Ecto neural progenitor cell (in vitro differentiated cells): ENCODE measurements around the gene DLX1.
"Not testable (repeated sequence)": the region's sequence is repeated elsewhere in the genome, so short reads cannot be mapped to it uniquely, and the experiment has no call there.

ENCODE experiments used
- DNase-seq: peaks from one replicate; pipeline ENCODE4 v3.0.0-alpha.2; 2018; ENCODE audit warnings: low spot score

The DLX1 gene

DNA sequence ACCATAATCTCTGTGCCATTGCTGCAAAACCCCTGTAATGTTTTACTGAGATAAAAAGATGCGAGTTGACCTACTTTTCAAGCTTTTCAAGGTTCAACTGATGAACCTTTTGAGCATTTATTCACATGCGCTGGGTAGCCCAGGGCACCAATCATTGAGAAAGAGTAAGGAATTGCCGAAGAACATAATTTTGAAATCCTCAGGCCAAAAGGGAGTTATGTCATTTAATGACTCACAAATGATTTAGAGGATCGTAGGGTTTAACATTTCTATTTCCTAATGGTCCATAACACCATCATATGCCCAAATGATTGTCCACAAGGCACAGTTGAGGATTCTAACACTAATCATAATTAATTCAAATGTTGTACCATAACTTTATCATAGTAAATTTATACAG, 20.2 kb upstream of the DLX1 start:
- DNase-seq: no peak

- no peak for DNase-seq
Measured at GRCh38 chr2:172066394-172066886, 18.9 kb upstream of the DLX1 start.

GRCh38 chr2:172067905-172068304, 17.4 kb upstream of the DLX1 start:
- DNase-seq: not testable (repeated sequence)

GRCh38 chr2:172070936-172071335, 14.4 kb upstream of the DLX1 start:
- DNase-seq: no peak

DNA sequence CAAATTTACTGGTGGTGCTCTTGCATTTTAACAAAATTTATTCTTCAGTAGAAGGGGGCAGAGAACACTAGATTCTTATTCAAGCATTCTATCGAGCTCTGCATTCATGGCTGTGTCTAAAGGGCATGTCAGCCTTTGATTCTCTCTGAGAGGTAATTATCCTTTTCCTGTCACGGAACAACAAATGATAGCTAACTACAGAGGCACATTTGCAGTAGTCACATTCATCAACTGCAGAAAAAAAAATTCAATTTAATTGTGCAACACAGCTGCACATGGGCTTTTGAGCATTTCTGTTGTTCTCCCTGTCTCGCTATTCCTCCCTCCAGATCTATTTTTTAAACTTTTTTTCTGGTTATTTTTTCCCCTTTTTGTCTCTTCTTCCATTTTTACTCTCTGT, 13.0 kb upstream of the DLX1 start:
- DNase-seq: no peak

DNA sequence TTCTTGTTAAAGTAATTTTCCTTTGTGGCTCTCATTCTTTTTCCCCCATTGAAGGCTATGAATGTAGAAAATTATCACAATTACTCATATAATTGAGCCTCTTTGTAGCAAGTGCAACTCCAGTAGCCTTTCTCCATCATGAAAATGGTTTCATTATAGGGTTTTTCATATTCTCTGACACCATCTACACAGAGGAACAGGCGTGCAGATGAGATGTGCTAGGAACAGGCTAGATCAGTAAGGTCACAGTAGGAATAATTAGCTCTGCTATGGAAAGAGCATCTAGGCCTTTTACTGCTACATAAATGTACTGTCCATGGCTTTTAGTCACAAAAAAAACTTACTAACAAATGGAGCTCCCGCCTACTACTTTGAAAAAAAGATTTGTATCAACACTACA, 12.6 kb upstream of the DLX1 start:
- no peak for DNase-seq

- DNase-seq: no peak
Measured at GRCh38 chr2:172073518-172073917, 11.8 kb upstream of the DLX1 start.

GRCh38 chr2:172074254-172074653, 11.1 kb upstream of the DLX1 start:
- no peak for DNase-seq

DNA sequence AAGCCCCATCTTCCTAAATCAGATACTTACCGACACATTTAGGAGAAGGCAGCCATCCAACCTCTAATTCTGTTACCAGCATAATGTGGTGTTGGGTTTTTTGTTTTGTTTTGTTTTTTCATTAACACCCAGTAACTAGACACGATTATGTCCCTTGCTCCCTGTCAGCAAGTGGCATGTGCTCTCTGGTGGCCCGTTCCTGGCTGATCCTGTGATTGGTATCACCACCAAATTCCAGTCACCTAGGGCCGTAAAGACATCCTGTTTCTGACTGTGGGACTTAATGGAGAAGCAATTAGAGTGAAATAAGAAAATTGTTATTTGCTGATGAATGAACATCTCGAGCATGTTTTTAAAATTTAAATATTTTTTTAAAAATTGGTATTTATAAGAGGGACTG, 5.9 kb upstream of the DLX1 start:
- no peak for DNase-seq

DNA sequence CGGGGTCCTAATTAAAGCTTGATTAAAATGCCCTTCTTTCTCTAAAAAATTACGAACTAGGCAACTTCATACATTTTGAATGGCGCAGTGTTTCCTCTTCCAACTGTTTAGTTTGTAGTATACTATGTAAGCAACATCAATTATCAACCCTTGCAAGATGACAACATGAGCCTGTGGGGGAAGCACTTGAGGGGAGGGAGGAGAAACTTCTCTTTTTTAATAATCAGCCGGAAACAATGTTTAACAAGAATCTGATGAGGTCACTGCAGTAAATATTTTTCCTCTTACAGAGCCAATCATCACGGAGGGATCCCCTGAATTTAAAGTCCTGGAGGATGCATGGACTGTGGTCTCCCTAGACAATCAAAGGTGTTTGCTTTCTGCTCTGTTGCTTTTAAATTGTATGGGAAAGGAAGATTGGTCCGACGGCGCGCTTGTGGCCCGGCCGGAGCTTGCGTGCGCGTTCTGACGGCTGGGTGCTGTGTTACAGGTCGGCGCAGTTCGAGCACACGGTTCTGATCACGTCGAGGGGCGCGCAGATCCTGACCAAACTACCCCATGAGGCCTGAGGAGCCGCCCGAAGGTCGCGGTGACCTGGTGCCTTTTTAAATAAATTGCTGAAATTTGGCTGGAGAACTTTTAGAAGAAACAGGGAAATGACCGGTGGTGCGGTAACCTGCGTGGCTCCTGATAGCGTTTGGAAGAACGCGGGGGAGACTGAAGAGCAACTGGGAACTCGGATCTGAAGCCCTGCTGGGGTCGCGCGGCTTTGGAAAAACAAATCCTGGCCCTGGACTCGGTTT, 5.3 kb upstream of the DLX1 start:
- DNase-seq: no peak

- no peak for DNase-seq
Measured at GRCh38 chr2:172080641-172081220, 4.6 kb upstream of the DLX1 start.

DNA sequence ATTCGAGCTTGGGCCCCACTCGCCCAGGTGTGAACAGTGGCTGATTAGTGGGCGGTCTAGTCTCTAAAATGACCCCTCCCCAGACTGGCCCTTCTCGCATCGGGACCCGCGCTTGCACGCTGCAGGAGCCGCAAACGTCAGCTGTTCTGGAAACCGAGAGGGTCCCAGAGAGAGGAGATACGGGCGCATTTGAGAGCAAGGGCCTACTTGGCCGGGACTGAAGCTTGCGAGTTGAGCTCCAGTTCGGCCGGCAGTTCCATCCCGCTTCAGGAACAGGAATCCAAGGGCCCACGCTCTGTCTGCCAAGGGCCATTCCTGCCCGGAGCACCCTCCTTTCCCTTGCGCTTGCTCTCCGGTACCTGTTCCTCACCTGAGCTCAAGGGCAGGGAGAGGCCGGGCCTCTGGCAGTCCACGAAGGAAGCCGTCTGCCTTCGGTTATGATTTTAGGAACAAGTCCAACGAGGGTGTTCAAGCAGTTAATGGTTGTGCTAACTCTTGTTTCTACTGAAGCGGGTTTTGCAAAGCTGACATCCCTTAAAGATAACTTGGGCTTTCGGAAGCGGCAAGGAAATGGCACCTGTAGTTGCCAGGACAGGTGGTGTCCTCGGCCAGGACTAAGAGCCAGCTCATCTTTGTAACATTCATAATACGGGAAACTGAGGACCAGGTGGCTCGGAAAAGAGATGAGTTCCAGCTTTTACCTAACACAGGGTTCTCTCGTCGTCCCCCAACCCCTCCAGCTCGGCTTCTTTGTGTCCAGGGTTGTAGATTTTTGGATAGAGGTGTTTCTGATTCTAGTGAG, 3.9 kb upstream of the DLX1 start:
- DNase-seq: no peak

GRCh38 chr2:172082105-172082943, 3.0 kb upstream of the DLX1 start:
- DNase-seq: no peak

- peak; percentile 62 for DNase-seq
Measured at GRCh38 chr2:172082944-172083627, 2.2 kb upstream of the DLX1 start.

DNA sequence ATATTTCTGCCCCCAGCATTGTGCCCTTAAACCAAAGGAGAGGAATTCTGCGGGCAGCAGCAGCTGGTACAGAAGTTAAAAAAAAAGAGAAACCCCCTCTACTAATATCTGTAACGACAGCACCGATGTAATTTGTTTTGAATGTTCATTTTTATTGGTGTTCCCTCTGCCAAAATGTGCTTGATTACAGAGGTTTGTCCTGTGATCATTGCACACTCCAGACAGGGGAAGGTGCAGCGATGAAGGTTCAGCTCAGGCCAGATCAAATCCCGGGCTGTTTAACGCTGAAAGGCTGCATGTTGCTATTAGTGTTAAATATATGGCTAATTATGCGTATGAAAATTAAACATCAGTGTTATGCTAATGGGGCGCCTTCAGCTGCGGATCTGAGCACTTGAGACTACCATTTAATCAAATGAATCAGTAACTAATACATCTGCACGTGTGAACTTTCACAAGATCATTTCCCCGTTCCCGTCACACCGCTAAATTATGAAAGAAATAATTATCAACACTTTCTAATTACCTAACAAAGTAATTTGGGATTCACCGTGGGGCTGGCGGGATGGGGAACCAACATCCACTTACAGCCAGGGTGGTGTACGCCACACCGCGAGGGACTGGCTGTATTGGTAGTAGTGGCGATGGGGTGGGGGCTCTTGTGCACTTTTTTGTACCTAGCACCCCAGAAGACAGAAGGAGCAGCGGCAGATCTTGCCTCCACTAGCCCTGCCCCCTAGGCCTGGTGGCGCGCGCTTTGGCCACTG, 1.5 kb upstream of the DLX1 start:
- no peak for DNase-seq

DNA sequence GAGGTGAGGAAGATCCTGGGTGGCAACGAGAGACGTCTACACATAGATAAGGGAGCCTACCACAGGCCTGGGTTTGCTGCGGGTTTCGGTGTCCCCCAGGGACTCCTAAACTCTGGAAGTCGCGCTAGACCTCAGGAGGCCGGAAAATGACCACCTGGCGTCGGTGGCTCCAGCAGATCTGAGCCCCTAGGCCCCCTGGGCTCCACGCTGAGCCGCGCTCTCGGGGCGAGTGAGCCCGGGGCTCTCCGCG, 987 bp upstream of the DLX1 start:
- DNase-seq: no peak

DNA sequence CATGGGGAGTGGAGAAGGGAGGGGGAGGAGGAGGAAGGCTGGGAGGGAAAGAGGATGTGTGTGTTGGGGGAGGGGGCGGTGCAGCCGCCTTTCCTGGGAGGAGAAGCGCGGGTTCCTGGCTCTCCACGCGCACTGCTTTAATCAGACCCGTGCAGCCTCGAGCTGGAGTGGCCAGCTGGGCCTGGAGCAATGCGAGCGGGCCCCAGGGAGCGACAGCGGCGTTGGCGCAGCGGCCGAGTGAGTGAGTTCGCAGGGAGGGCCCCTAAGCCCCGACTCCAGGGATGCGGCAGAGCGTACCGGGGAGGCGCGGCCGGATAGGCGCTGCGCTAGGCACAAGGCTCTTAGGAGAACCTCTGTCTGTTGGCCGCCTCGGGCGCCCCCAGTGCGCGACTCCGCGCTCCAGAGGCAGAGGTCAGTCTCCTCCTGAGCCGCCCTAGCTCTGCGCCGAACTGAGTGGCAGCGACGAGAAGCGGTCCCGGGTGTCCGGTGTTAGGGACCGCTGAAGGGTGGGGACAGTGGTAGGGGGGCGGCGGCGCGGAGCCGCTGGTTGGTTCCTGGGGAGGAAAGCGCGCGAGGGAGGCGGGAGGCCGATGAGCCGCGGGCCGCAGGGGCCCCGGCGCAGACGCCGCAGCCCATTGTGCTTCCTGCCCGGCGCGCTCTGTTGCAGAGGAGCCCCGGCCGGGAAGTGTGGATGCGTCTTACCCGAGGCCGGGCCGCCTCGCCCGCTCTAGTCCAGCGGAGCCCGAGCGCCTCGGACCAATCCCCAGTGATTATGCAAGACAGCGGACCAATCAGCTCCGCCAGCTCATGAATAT, 455 bp upstream of the DLX1 start:
- peak; percentile 94 for DNase-seq

GRCh38 chr2:172086241-172087206, 1.2 kb downstream of the DLX1 start:
- peak; percentile 85 for DNase-seq
